ENCODE results near the gene GMDS. TPM values are rescaled to one million over a fixed set of nuclear protein-coding genes. Genes with fewer than 3 reads are reported as not detected.

The GMDS gene
- total and polyA plus RNA-seq, 2 experiments from 2014 or later: 30.1 to 36.5 TPM

- H3K27ac ChIP-seq (ENCODE audit: low read depth): no peak overlapping the region
- Mint-ChIP-seq H3K36me3 (ENCODE audit: low read depth) (no peaks in the 10 kb centered on the region), H3K9me3 (no peaks in the 10 kb centered on the region), H3K27me3 (ENCODE audit: insufficient read depth, low read depth, poor library complexity) (peaks cover 2% of the 10 kb centered on the region), H3K27ac (no peak overlapping the region), H3K4me1 (0 out of 3 replicates have a peak, but pooled peaks cover 2% of the 10 kb centered on the region), H3K4me3 (no peak overlapping the region)
- H3K9me2 ChIP-seq (ENCODE audit: insufficient read depth): no peaks in the 10 kb centered on the region
- TF ChIP-seq CREB1 (CRISPR knock-in tag; IDR thresholded peaks at IDR 0.05; ENCODE audit: low read depth): no peak
- TF ChIP-seq NANOG (IDR thresholded peaks at IDR 0.05; ENCODE audit: borderline replicate concordance): no peak
- no peak for TF ChIP-seq ZNF331 (CRISPR knock-in tag; IDR thresholded peaks at IDR 0.05; ENCODE audit: low read depth)
- TF ChIP-seq POLR2AphosphoS5 (IDR thresholded peaks at IDR 0.05; ENCODE audit: low read depth): no peak
- TF ChIP-seq ETS1 (IDR thresholded peaks at IDR 0.05): no peak
- TF ChIP-seq EZH2phosphoT487 (IDR thresholded peaks at IDR 0.05; ENCODE audit: unreplicated experiment): no peak
- TF ChIP-seq CTCF (conservative IDR thresholded peaks at IDR 0.05; ENCODE audit: low read depth in 2 of 2): no peak
- TF ChIP-seq STAT1 (IDR thresholded peaks at IDR 0.05; ENCODE audit: unreplicated experiment): no peak
- TF ChIP-seq JUNB (IDR thresholded peaks at IDR 0.05; ENCODE audit: unreplicated experiment): no peak
- no peak for TF ChIP-seq ZNF462 (CRISPR knock-in tag; IDR thresholded peaks at IDR 0.05)
- TF ChIP-seq REST (IDR thresholded peaks at IDR 0.05; ENCODE audit: unreplicated experiment): no peak
- no peak for TF ChIP-seq ZNF114 (CRISPR knock-in tag; IDR thresholded peaks at IDR 0.05)
- no peak for TF ChIP-seq EZH2 (IDR thresholded peaks at IDR 0.05; ENCODE audit: low read depth, unreplicated experiment)
- H3K27me3 ChIP-seq (ENCODE audit: insufficient read depth): no peaks in the 10 kb centered on the region
- no peaks in the 10 kb centered on the region for H3F3A ChIP-seq (replicated peaks; ENCODE audit: low read depth)
- no peak overlapping the region for H2AFZ ChIP-seq
- H3K4me3 ChIP-seq: no peak overlapping the region
- no peaks in the 10 kb centered on the region for H3K79me2 ChIP-seq (replicated peaks; ENCODE audit: insufficient read depth)
- H3K4me2 ChIP-seq: no peak overlapping the region
- ATAC-seq (no peak), DNase-seq (ENCODE audit: low spot score) (no peak)
- H3K36me3 ChIP-seq (ENCODE audit: insufficient read depth): no peaks in the 10 kb centered on the region
- no peaks in the 10 kb centered on the region for H4K20me1 ChIP-seq (replicated peaks; ENCODE audit: insufficient read depth)
- no peaks in the 10 kb centered on the region for H3K4me1 ChIP-seq (ENCODE audit: insufficient read depth)
Measured at GRCh38 chr6:1712451-1712850, 533.0 kb downstream of the GMDS start.
